K562 (cell line): ENCODE measurements around the gene EYA3. TPM values are rescaled to one million over a fixed set of nuclear protein-coding genes. Genes with fewer than 3 reads are reported as not detected.

Experiments used
- ATF7 ChIP-seq: fragments of 450-650 bp; IDR thresholded peaks from 2 replicates; pipeline ENCODE4 v1.7.1; 2014; ENCODE audit warnings: mild to moderate bottlenecking, moderate library complexity
- CBX3 ChIP-seq, 2 experiments: IDR thresholded peaks; 1 replicate in 1 of 2; 2 replicates in 1 of 2; pipeline ENCODE4 v1.6.1; 2012; ENCODE audit warnings: inconsistent platforms in 2 of 2, low read length in 2 of 2, borderline replicate concordance in 1 of 2, control low read depth in 1 of 2
- FOXK2 ChIP-seq, 2 experiments: fragments of 450-650 bp; IDR thresholded peaks in 1 of 2; conservative IDR thresholded peaks in 1 of 2; 2 replicates each; pipeline ENCODE4 v1.6.1; 2016; ENCODE audit warnings: low read depth in 2 of 2, mild to moderate bottlenecking in 1 of 2
- NR2F6 ChIP-seq: fragments of 450-650 bp; formaldehyde crosslinking; IDR thresholded peaks from 2 replicates; pipeline ENCODE4 v1.4.0; 2020; ENCODE audit warnings: mild to moderate bottlenecking
- SPI1 ChIP-seq: IDR thresholded peaks from 2 replicates; pipeline ENCODE4 v1.6.1; 2011; ENCODE audit warnings: low read depth, low read length, control low read depth, borderline replicate concordance
- polyA plus RNA-seq, 8 experiments: library from polyadenylated mRNA; depleted of rRNA in 4 of 8; stranded (reverse) in 5 of 8; unstranded in 3 of 8; fragments of >200 nt; fragmentation: Nextera tagmentation in 2 of 8; fragmentation: Illumina TruSeq in 1 of 8; extraction: Ambion mirVana in 2 of 8; extraction: Trizol in 1 of 8; gene quantifications; 2 replicates each; pipeline versions ENCODE4 v1.2.1 to v1.2.3, GENCODE V29; 2011 to 2014; ENCODE audit warnings: inconsistent platforms in 1 of 8, missing spikeins in 1 of 8
- total RNA-seq, 7 experiments: library from RNA; depleted of rRNA in 6 of 7; stranded (reverse); fragments of >200 nt in 6 of 7; fragmentation: Illumina TruSeq in 2 of 7; extraction: Trizol in 2 of 7; gene quantifications; 2 replicates each; pipeline versions ENCODE4 v1.2.1 to v1.2.3, GENCODE V29; 2011 to 2021; ENCODE audit warnings: low replicate concordance in 1 of 7
- TF ChIP-seq, protein P1 (sequence below): sonication (generic); formaldehyde crosslinking; IDR thresholded peaks from 2 replicates; pipeline ENCODE4 v1.8.1; 2023; ENCODE audit warnings: mild to moderate bottlenecking, missing genetic modification reagents
- TF ChIP-seq, protein P2 (sequence below), 2 experiments: IDR thresholded peaks; 2 replicates each; pipeline ENCODE4 v1.6.1; 2011; ENCODE audit warnings: borderline replicate concordance in 1 of 2, control low read depth in 1 of 2, low read depth in 1 of 2, low read length in 1 of 2, mild to moderate bottlenecking in 1 of 2, mixed read lengths in 1 of 2, moderate library complexity in 1 of 2; ENCODE audit not compliant: insufficient read depth in 1 of 2, insufficient read length in 1 of 2, poor library complexity in 1 of 2, severe bottlenecking in 1 of 2; ENCODE audit errors: extremely low read depth in 1 of 2
- TF ChIP-seq, protein P3 (sequence below), 3 experiments: fragments of 200-800 bp in 1 of 3; sonication (Bioruptor generic) in 1 of 3; sonication (generic) in 1 of 3; formaldehyde crosslinking in 1 of 3; IDR thresholded peaks; 2 replicates each; pipeline versions ENCODE4 v1.6.1 to v1.8.0; 2016 to 2022; ENCODE audit warnings: mild to moderate bottlenecking in 2 of 3, missing compliant biosample characterization in 2 of 3, missing genetic modification characterization in 2 of 3, missing genetic modification reagents in 1 of 3

The EYA3 gene
- total and polyA plus RNA-seq, 9 of the 15 experiments (the other 6 are each of a cell fraction or from before 2014, with no cell fraction given) = 21.7 to 64.0 (median 43.6) TPM

DNA sequence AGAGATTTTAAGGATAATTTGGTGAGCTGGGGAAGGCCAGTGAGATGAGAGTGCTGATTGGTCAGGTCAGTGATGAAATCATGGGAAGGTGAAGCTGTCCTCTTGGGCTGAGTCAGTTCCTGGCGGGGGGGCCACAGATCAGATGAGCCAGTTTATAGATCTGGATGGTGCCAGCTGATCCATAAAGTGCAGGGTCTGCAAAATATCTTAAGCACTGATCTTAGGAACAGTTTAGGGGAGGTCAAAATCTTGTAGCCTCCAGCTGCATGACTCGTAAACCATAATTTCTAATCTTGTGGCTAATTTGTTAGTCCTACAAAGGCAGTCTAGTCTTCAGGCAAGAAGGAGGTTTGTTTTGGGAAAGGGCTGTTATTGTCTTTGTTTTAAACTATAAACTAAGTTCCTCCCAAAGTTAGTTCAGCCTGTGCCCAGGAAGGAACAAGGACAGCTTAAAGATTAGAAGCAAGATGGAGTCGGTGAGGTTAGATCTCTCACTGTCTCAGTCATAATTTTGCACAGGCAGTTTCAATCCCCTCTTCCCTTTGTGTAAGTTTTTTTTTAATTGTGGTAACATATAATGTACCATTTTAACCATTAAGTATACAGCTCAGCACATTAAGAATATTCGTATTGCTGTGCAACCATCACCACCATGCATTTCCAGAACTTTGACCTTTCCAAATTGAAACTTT is 48.7 kb upstream of the EYA3 start (continued):
- TF ChIP-seq, protein P1, sequence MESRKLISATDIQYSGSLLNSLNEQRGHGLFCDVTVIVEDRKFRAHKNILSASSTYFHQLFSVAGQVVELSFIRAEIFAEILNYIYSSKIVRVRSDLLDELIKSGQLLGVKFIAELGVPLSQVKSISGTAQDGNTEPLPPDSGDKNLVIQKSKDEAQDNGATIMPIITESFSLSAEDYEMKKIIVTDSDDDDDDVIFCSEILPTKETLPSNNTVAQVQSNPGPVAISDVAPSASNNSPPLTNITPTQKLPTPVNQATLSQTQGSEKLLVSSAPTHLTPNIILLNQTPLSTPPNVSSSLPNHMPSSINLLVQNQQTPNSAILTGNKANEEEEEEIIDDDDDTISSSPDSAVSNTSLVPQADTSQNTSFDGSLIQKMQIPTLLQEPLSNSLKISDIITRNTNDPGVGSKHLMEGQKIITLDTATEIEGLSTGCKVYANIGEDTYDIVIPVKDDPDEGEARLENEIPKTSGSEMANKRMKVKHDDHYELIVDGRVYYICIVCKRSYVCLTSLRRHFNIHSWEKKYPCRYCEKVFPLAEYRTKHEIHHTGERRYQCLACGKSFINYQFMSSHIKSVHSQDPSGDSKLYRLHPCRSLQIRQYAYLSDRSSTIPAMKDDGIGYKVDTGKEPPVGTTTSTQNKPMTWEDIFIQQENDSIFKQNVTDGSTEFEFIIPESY (CRISPR knock-in tag) = no peak
- TF ChIP-seq FOXK2 (conservative IDR thresholded peaks at IDR 0.05 in 1 of 2, IDR thresholded peaks at IDR 0.05 in 1 of 2; ENCODE audit: low read depth in 2 of 2) (no peak), CBX3 (IDR thresholded peaks at IDR 0.05; ENCODE audit: borderline replicate concordance in 1 of 2, low read length in 2 of 2) (no peak), NR2F6 (no peak), SPI1 (no peak), ATF7 (0 out of 2 replicates have a peak, but pooled peaks have one; percentile 46)
- TF ChIP-seq, protein P2, sequence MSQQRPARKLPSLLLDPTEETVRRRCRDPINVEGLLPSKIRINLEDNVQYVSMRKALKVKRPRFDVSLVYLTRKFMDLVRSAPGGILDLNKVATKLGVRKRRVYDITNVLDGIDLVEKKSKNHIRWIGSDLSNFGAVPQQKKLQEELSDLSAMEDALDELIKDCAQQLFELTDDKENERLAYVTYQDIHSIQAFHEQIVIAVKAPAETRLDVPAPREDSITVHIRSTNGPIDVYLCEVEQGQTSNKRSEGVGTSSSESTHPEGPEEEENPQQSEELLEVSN (IDR thresholded peaks at IDR 0.05; ENCODE audit: borderline replicate concordance in 1 of 2, extremely low read depth in 1 of 2, insufficient read depth in 1 of 2, insufficient read length in 1 of 2, low read depth in 1 of 2, low read length in 1 of 2, poor library complexity in 1 of 2, severe bottlenecking in 1 of 2) = no peak
- TF ChIP-seq, protein P3, sequence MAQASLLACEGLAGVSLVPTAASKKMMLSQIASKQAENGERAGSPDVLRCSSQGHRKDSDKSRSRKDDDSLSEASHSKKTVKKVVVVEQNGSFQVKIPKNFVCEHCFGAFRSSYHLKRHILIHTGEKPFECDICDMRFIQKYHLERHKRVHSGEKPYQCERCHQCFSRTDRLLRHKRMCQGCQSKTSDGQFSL (CRISPR knock-in tag; IDR thresholded peaks at IDR 0.05) = no peak
- TF ChIP-seq, protein P3 (tag; IDR thresholded peaks at IDR 0.05) = peak in 1 of 2 experiments; percentile 52; a peak in 2 of 4 replicates
- TF ChIP-seq, all 486 proteins: peak for 28
